ENCODE data around the gene VAMP2. TPM values are rescaled to one million over a fixed set of nuclear protein-coding genes. Genes with fewer than 3 reads are reported as not detected.

The VAMP2 gene
- total and polyA plus RNA-seq, 2 of the 4 experiments (the other 2 are of a cell fraction) = 2.3 to 33.3 TPM

DNA sequence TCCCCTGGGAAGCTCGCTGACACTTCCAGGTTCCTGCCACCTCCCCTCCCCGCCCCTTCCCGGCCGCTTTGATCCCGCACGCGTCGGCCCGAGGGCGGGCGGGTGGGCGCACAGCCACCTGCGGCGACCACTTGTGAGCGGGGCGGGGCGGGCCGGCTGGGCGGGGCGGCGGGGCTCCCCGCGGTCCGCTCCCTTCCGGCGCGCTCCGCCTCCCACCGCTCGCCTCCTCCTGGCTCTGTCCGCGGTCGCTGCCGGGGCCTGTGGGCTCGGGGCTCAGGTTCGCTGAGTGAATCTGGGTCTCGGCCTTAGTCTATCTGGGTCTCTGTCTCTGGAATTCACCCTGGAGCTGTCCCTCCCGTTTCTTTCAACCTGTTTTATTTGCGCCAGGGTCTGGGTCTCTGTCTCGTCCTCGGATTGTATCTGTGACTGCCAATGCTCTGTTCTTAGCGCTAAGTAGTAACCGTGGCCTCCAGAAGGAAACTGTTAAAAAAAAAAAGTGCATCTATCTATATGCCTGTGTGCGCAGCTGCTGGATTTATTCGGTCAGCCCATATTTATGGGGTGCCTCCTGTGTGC is 36.2 kb downstream of the VAMP2 start:
- in situ Hi-C loops (cut with MboI; ENCODE audit: low sequenced_read_pairs) = no loop called here
- Histone ChIP-seq H2AK5ac (ENCODE audit: low read depth, low read length) (no peak overlapping the region), H3K27ac (ENCODE audit: insufficient read depth, low read length) (no peak overlapping the region), H3K14ac (replicated peaks; ENCODE audit: low read depth, low read length) (no peak overlapping the region), H4K91ac (ENCODE audit: insufficient read depth, low read depth, low read length) (no peak overlapping the region), H2AFZ (replicated peaks; ENCODE audit: low read length, poor library complexity) (peak overlapping the region; percentile 90), H3K9me1 (ENCODE audit: insufficient read depth, low read length) (peaks cover 7% of the 10 kb centered on the region; the same call in 1 of the 2 replicates), H2BK15ac (ENCODE audit: low read depth, low read length) (no peak overlapping the region), H3K4me3 (ENCODE audit: insufficient read depth, low read depth, low read length) (peak overlapping the region; percentile 79), H2AK9ac (replicated peaks; ENCODE audit: low read depth, low read length, poor library complexity) (peak overlapping the region; percentile 5), H3K4me2 (ENCODE audit: low read depth, low read length) (peak overlapping the region; percentile 95), H3K27me3 (ENCODE audit: control insufficient read depth, insufficient read depth, low read length) (no peaks in the 10 kb centered on the region), H3K9ac (ENCODE audit: low read depth, low read length) (peak overlapping the region; percentile 63; the same call in 1 of the 2 replicates), H3K23ac (ENCODE audit: low read depth, low read length) (no peak overlapping the region), H3K9me3 (ENCODE audit: control insufficient read depth, insufficient read depth, low read length) (no peaks in the 10 kb centered on the region), H3K36me3 (ENCODE audit: control insufficient read depth, insufficient read depth, low read length) (no peaks in the 10 kb centered on the region), H3K56ac (ENCODE audit: extremely low read depth, insufficient read depth, low read length) (no peak overlapping the region), H2BK120ac (ENCODE audit: low read depth, low read length) (no peak overlapping the region), H3K4me1 (ENCODE audit: control insufficient read depth, insufficient read depth, low read length) (peaks cover 8% of the 10 kb centered on the region), H3K79me1 (ENCODE audit: low read depth in 1 of 2, low read length in 2 of 2) (no peaks in the 10 kb centered on the region; a peak in 1 of 4 replicates), H2BK20ac (ENCODE audit: low read depth, low read length) (no peak overlapping the region), H3K18ac (ENCODE audit: low read depth, low read length) (no peak overlapping the region), H3K4ac (ENCODE audit: low read depth, low read length) (no peak overlapping the region), H4K8ac (ENCODE audit: low read depth in 2 of 2, low read length in 2 of 2) (no peak overlapping the region; a peak in 1 of 4 replicates), H2BK5ac (ENCODE audit: low read depth, low read length, poor library complexity, severe bottlenecking) (no peak overlapping the region), H4K20me1 (ENCODE audit: insufficient read depth, low read length) (no peaks in the 10 kb centered on the region), H4K5ac (ENCODE audit: low read depth, low read length) (no peak overlapping the region)
- intact Hi-C loops (cut with micrococcal nuclease) = no loop called here
- CTCF ChIA-PET = interaction anchor here (0.6 kb wide), 1 partner anchor 62 kb away, joined by 3 read pairs; no protein-coding TSS in a partner anchor
- dilution Hi-C loops (cut with HindIII; ENCODE audit: low sequenced_read_pairs, unreplicated experiment) = no loop called here
- BruUV-seq (replicated peaks) = no TSS peak
- ATAC-seq (ENCODE audit: low read depth) (peak; percentile 41), DNase-seq (peak; percentile 52)
- no peak for TF ChIP-seq POLR2A (IDR thresholded peaks at IDR 0.05; ENCODE audit: low read depth, low read length)
- TF ChIP-seq MAZ (IDR thresholded peaks at IDR 0.05; ENCODE audit: borderline replicate concordance, low read depth, low read length) = peak; percentile 12; the same call in 1 of the 2 replicates
- POLR2A ChIA-PET (ENCODE audit: unreplicated experiment) = no interaction called here
- WGBS, 2 experiments (ENCODE audit: extremely low coverage in 2 of 2, insufficient read length in 1 of 2) = 2% methylated on average over 12 of the region's 45 CpGs; no CpG with 5 or more reads in 1 of the 2 experiments
